ENCODE measurements around the gene GOLGA6A. TPM values are rescaled to one million over a fixed set of nuclear protein-coding genes. Genes with fewer than 3 reads are reported as not detected.
"Not testable (repeated sequence)": the region's sequence is repeated elsewhere in the genome, so short reads cannot be mapped to it uniquely, and the experiment has no call there.

Gene GOLGA6A
- total RNA-seq (2014; rRNA removed; shearing (Covaris generic)), result not detected in 2 replicates
- polyA plus RNA-seq (2015; cell fraction: cytosol; rRNA removed), result 0.02 TPM in 1 of 2 replicates, not detected in the other
- 0.10 TPM in 1 of 2 replicates, not detected in the other for polyA plus RNA-seq (2015; cell fraction: nucleus; rRNA removed)

- not testable (repeated sequence) for DNase-seq (ENCODE audit: low read depth)
Measured at GRCh38 chr15:74082450-74082849, at the start of gene GOLGA6A. TSS of gene GOLGA6A (minus strand) at chr15:74082550. CDS start at chr15:74082509, 41 bp downstream.

- DNase-seq (ENCODE audit: low read depth), result no peak
Measured at GRCh38 chr15:74131628-74132413, 49.5 kb upstream of the GOLGA6A start.

- DNase-seq (ENCODE audit: low read depth), result no peak
Measured at GRCh38 chr15:74130849-74131627, 48.7 kb upstream of the GOLGA6A start.

- DNase-seq (ENCODE audit: low read depth), result no peak
Measured at GRCh38 chr15:74130155-74130848, 48.0 kb upstream of the GOLGA6A start, which contains the start of gene ISLR2. TSS of gene ISLR2 (plus strand) at chr15:74130586. CDS start at chr15:74132755, 2,169 bp downstream.

- DNase-seq (ENCODE audit: low read depth), result no peak
Measured at GRCh38 chr15:74129586-74130154, 47.3 kb upstream of the GOLGA6A start.

- DNase-seq (ENCODE audit: low read depth), result no peak
Measured at GRCh38 chr15:74128785-74129585, 46.6 kb upstream of the GOLGA6A start.

GRCh38 chr15:74127954-74128784 is 45.8 kb upstream of the GOLGA6A start:
- no peak for DNase-seq (ENCODE audit: low read depth)

GRCh38 chr15:74127255-74127953 is 45.1 kb upstream of the GOLGA6A start:
- peak; percentile 82 for DNase-seq (ENCODE audit: low read depth)

- no peak for DNase-seq (ENCODE audit: low read depth)
Measured at GRCh38 chr15:74124759-74125158, 42.4 kb upstream of the GOLGA6A start.

- no peak for DNase-seq (ENCODE audit: low read depth)
Measured at GRCh38 chr15:74124196-74124595, 41.8 kb upstream of the GOLGA6A start.

- no peak for DNase-seq (ENCODE audit: low read depth)
Measured at GRCh38 chr15:74123658-74124057, 41.3 kb upstream of the GOLGA6A start.

- DNase-seq (ENCODE audit: low read depth), result no peak
Measured at GRCh38 chr15:74123131-74123429, 40.7 kb upstream of the GOLGA6A start.

- no peak for DNase-seq (ENCODE audit: low read depth)
Measured at GRCh38 chr15:74122403-74123130, 40.2 kb upstream of the GOLGA6A start.

GRCh38 chr15:74121858-74122257 is 39.5 kb upstream of the GOLGA6A start:
- no peak for DNase-seq (ENCODE audit: low read depth)

GRCh38 chr15:74121039-74121438 is 38.7 kb upstream of the GOLGA6A start:
- no peak for DNase-seq (ENCODE audit: low read depth)

GRCh38 chr15:74120426-74120825 is 38.1 kb upstream of the GOLGA6A start:
- no peak for DNase-seq (ENCODE audit: low read depth)

- no peak for DNase-seq (ENCODE audit: low read depth)
Measured at GRCh38 chr15:74109713-74110112, 27.4 kb upstream of the GOLGA6A start.

GRCh38 chr15:74108611-74109010 is 26.3 kb upstream of the GOLGA6A start:
- DNase-seq (ENCODE audit: low read depth), result not testable (repeated sequence)

Data from HT1080 (cell line).